ENCODE measurements around the gene NR2F1-AS1.

DNA sequence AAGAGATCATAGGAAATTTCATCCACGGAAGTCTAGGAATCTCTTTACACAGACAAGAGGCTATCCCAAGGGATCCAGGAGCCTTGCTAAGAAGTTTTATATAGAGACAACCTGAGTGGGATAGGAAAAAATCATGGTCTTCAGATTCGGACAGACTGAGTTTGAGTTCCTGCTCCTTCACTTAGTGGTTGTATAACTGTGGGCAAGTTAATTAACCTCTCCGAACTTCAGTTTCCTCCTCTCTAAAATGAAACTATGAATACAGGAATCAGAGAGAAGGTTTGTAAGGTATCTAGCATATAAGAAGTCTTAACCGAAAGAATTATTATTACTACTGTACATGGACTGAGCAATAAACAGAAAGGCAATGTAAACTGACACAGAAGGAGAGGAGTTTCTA, 35.1 kb downstream of the NR2F1-AS1 start:
- TF ChIP-seq, protein P1, sequence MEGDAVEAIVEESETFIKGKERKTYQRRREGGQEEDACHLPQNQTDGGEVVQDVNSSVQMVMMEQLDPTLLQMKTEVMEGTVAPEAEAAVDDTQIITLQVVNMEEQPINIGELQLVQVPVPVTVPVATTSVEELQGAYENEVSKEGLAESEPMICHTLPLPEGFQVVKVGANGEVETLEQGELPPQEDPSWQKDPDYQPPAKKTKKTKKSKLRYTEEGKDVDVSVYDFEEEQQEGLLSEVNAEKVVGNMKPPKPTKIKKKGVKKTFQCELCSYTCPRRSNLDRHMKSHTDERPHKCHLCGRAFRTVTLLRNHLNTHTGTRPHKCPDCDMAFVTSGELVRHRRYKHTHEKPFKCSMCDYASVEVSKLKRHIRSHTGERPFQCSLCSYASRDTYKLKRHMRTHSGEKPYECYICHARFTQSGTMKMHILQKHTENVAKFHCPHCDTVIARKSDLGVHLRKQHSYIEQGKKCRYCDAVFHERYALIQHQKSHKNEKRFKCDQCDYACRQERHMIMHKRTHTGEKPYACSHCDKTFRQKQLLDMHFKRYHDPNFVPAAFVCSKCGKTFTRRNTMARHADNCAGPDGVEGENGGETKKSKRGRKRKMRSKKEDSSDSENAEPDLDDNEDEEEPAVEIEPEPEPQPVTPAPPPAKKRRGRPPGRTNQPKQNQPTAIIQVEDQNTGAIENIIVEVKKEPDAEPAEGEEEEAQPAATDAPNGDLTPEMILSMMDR (optimal IDR thresholded peaks at IDR 0.05 in 1 of 3, IDR thresholded peaks at IDR 0.05 in 1 of 3, conservative IDR thresholded peaks at IDR 0.05 in 1 of 3; ENCODE audit: extremely low read depth in 1 of 3, insufficient read depth in 2 of 3, low read length in 3 of 3) = no peak
- TF ChIP-seq EZH2 (IDR thresholded peaks at IDR 0.05; ENCODE audit: low read length) = no peak

All from keratinocyte (primary cell).